T-cell (primary cell): ENCODE measurements around the gene HMGXB4. TPM values are rescaled to one million over a fixed set of nuclear protein-coding genes. Genes with fewer than 3 reads are reported as not detected.
A peak's percentile ranks its signal among the peaks of the same experiment; 100 is the strongest.

Source experiments
- ATAC-seq, 4 experiments: fragments of 200-7000 bp in 3 of 4; fragments of 150-1000 bp in 1 of 4; cut with Tn5 transposase; replicated peaks in 1 of 4; 1 replicate in 3 of 4; 2 replicates in 1 of 4; pipeline ENCODE4 v1.10.0; 2021; ENCODE audit warnings: moderate library complexity in 3 of 4, mild to moderate bottlenecking in 2 of 4, moderate number of reproducible peaks in 1 of 4
- CTCF ChIA-PET, 2 donors: fragments of 300-600 bp; sonication (Branson Sonifier 250); formaldehyde crosslinking; loops; one replicate each; lab custom pipeline; 2022; ENCODE audit warnings: antibody characterized with exemption in 2 of 2; lab: Charles Lee
- POLR2A ChIA-PET, 2 donors: fragments of 300-600 bp; sonication (Branson Sonifier 250); formaldehyde crosslinking; loops; one replicate each; lab custom pipeline; 2022; ENCODE audit warnings: antibody characterized with exemption in 2 of 2; lab: Charles Lee
- DNase-seq, 35 experiments: peaks; one replicate each; pipeline versions ENCODE4 v3.0.0 to v3.0.0-alpha.2; 2013 to 2023
- H3K27ac ChIP-seq: one replicate; pipeline ENCODE4 v1.5.1; 2013; ENCODE audit warnings: low read length
- H3K27me3 ChIP-seq, 2 experiments: replicated peaks in 1 of 2; 1 replicate in 1 of 2; 2 replicates in 1 of 2; pipeline versions ENCODE4 v1.6.1 to v1.7.0; 2013; ENCODE audit warnings: low read length in 1 of 2, mixed read lengths in 1 of 2; ENCODE audit not compliant: control insufficient read depth in 2 of 2, insufficient read depth in 2 of 2; ENCODE audit errors: extremely low read depth in 1 of 2
- H3K36me3 ChIP-seq, 2 donors: 1 replicate in 1 of 2; 2 replicates in 1 of 2; pipeline versions ENCODE4 v1.6.1 to v1.7.0; 2013; ENCODE audit warnings: low read length in 1 of 2; ENCODE audit not compliant: control insufficient read depth in 2 of 2, insufficient read depth in 1 of 2; ENCODE audit errors: extremely low read depth in 1 of 2
- H3K4me1 ChIP-seq, 2 experiments: 1 replicate in 1 of 2; 2 replicates in 1 of 2; pipeline versions ENCODE4 v1.6.1 to v1.7.0; 2013; ENCODE audit warnings: low read length in 2 of 2, mixed read lengths in 1 of 2; ENCODE audit not compliant: insufficient read depth in 2 of 2, control insufficient read depth in 1 of 2; ENCODE audit errors: extremely low read depth in 1 of 2
- H3K4me3 ChIP-seq, 2 donors: 1 replicate in 1 of 2; 2 replicates in 1 of 2; pipeline versions ENCODE4 v1.5.1 to v1.7.0; 2013; ENCODE audit warnings: mild to moderate bottlenecking in 2 of 2, low read length in 1 of 2, moderate library complexity in 1 of 2; ENCODE audit not compliant: control insufficient read depth in 1 of 2; ENCODE audit errors: extremely low read depth in 1 of 2
- H3K9me3 ChIP-seq: 2 replicates; pipeline ENCODE4 v1.7.0; 2013
- H3K27ac Mint-ChIP-seq, 2 donors: one replicate each; pipeline ENCODE4 v1.8.0; 2020 to 2021; ENCODE audit warnings: mild to moderate bottlenecking in 2 of 2, mixed read lengths in 2 of 2
- H3K27me3 Mint-ChIP-seq, 2 donors: one replicate each; pipeline ENCODE4 v1.8.0; 2021 to 2022; ENCODE audit warnings: mixed read lengths in 2 of 2
- H3K36me3 Mint-ChIP-seq: one replicate; pipeline ENCODE4 v1.8.0; 2021; ENCODE audit warnings: mixed read lengths
- H3K4me1 Mint-ChIP-seq, 3 donors: one replicate each; pipeline ENCODE4 v1.8.0; 2020 to 2022; ENCODE audit warnings: mixed read lengths in 3 of 3, mild to moderate bottlenecking in 1 of 3
- H3K4me3 Mint-ChIP-seq, 3 donors: one replicate each; pipeline ENCODE4 v1.8.0; 2020 to 2022; ENCODE audit warnings: mild to moderate bottlenecking in 3 of 3, mixed read lengths in 3 of 3, moderate library complexity in 3 of 3
- H3K9me3 Mint-ChIP-seq, 3 donors: one replicate each; pipeline ENCODE4 v1.8.0; 2020 to 2022; ENCODE audit warnings: mixed read lengths in 3 of 3
- WGBS: methylation state at CpG from one replicate; pipeline ENCODE4 v1.1.5; 2013; ENCODE audit warnings: missing lambda C conversion rate; ENCODE audit not compliant: insufficient coverage; 5-methylcytosine and 5-hydroxymethylcytosine counted together
- total RNA-seq, 35 experiments: library from RNA in 6 of 35; stranded (reverse) in 6 of 35; fragments of 120-200 nt in 1 of 35; gene quantifications; one replicate each; pipeline versions ENCODE4 v1.2.1 to v1.2.4 and lab custom pipeline; 2013 to 2026

The HMGXB4 gene
- total RNA-seq, 5 donors from 2014 or later (not counting 1 experiment from before 2014, with no cell fraction given), result 20.5 to 39.2 (median 21.1) TPM

DNA sequence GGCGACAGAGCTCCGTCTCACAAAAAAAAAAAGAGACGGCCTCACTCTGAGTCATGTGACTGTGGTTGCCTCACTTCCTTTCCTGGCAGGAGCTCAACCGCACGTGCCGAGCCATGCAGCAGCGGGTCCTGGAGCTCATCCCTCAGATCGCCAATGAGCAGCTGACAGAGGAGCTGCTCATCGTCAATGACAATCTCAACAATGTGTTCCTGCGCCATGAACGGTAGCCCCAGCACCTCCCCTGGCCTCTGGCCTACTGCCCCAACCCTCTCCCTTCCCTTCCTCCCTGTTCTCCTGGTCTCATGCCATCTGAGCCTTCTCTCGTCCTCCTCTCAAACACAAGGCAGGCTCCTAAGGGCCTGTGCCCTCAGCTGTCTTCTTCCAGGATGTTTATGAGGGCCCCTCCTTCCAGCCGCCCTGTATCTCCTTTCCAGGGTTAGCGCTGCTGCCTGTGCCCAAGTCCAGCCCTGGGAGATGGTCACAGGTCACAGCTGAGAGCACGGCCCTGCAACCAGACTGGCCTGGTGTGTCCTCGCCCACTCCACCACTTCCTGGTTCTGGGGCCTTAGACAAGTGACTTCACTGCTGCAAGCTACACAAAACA lies 73.1 kb downstream of the HMGXB4 start:
- Mint-ChIP-seq H3K4me1 (peaks cover 23 to 49% (median 38%) of the 10 kb centered on the region in 3 donors), H3K9me3 (no peaks in the 10 kb centered on the region), H3K4me3 (peak overlapping the region; percentile 35 to 68 (median 49)), H3K36me3 (peaks cover 47% of the 10 kb centered on the region), H3K27me3 (no peaks in the 10 kb centered on the region), H3K27ac (peak overlapping the region; percentile 88 to 95)
- Histone ChIP-seq H3K4me3 (peak overlapping the region in 1 of 2 donors; percentile 44), H3K36me3 (peaks cover 28 to 64% of the 10 kb centered on the region in 2 donors), H3K9me3 (no peaks in the 10 kb centered on the region), H3K27me3 (no peaks in the 10 kb centered on the region), H3K4me1 (peaks cover 18 to 40% of the 10 kb centered on the region in 2 experiments), H3K27ac (peak overlapping the region; percentile 48)
- ATAC-seq (peak; percentile 63 to 82 (median 80)), DNase-seq (peak in 34 of 35 experiments; percentile 16 to 68 (median 37))
- 11% methylated on average over 13 of the region's 16 CpGs for WGBS
- ChIA-PET POLR2A (interaction anchor here (0.5 to 1.6 kb wide), 7 partner anchors 12 to 1199 kb away, joined by 3 to 8 read pairs (median 4); partner anchors contain the start of genes EIF3D (in 1 of the 2) and TOM1 (in 1 of the 2)), CTCF (interaction anchor here in 1 of 2 donors (0.6 to 0.9 kb wide), 5 partner anchors 40 to 1100 kb away, joined by 3 to 11 read pairs (median 4); no protein-coding TSS in a partner anchor)

- peaks cover 28 to 56% (median 42%) of the 10 kb centered on the region in 3 donors for H3K4me1 Mint-ChIP-seq
- Histone ChIP-seq H3K4me1 (peaks cover 18 to 48% of the 10 kb centered on the region in 2 experiments), H3K4me3 (no peak overlapping the region), H3K36me3 (peaks cover 27 to 61% of the 10 kb centered on the region in 2 donors), H3K27me3 (no peaks in the 10 kb centered on the region), H3K9me3 (no peaks in the 10 kb centered on the region), H3K27ac (no peak overlapping the region)
- ChIA-PET CTCF (no interaction called here), POLR2A (interaction anchor here in 1 of 2 donors (0.6 kb wide), 1 partner anchor 46 kb away, joined by 3 read pairs; no protein-coding TSS in a partner anchor)
- peaks cover 40% of the 10 kb centered on the region for H3K36me3 Mint-ChIP-seq
- no peak overlapping the region for H3K4me3 Mint-ChIP-seq
- no peak overlapping the region for H3K27ac Mint-ChIP-seq
- no peaks in the 10 kb centered on the region for H3K27me3 Mint-ChIP-seq
- DNase-seq (no peak), ATAC-seq (no peak)
- WGBS, result 90% methylated on average over 5 of the region's 6 CpGs
- no peaks in the 10 kb centered on the region for H3K9me3 Mint-ChIP-seq
Observed at GRCh38 chr22:35332278-35332677, 75.0 kb downstream of the HMGXB4 start.

DNA sequence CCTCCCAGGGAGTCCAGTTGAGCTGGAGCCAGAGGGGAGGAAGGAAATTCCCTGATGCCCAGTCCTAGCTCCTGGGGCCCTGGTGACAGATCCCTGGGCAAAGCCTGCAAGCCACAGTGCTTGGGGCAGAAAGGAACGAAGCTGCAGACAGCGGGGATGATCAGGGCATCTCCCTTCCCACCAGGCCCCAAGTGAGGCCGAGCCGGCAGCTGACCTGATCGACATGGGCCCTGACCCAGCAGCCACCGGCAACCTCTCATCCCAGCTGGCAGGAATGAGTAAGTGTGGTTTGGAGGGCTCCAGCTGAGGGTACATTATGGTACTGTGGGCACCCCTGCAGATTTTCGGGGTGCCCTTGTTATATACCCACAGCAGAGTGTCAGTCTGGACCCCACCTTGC lies 75.9 kb downstream of the HMGXB4 start:
- H3K4me3 Mint-ChIP-seq, result no peak overlapping the region
- peaks cover 28 to 52% (median 37%) of the 10 kb centered on the region in 3 donors for H3K4me1 Mint-ChIP-seq
- 87% methylated on average over 3 of the region's 7 CpGs for WGBS
- no peak overlapping the region for H3K4me3 ChIP-seq
- POLR2A ChIA-PET, result no interaction called here
- H3K4me1 ChIP-seq, result peaks cover 18 to 42% of the 10 kb centered on the region in 2 experiments
- DNase-seq, result no peak
- H3K27ac Mint-ChIP-seq, result peak overlapping the region in 1 of 2 donors; percentile 44
- no peaks in the 10 kb centered on the region for H3K9me3 Mint-ChIP-seq
- H3K36me3 ChIP-seq, result peaks cover 23 to 61% of the 10 kb centered on the region in 2 donors
- CTCF ChIA-PET, result interaction anchor here in 1 of 2 donors (0.6 kb wide), 1 partner anchor 946 kb away, joined by 6 read pairs; no protein-coding TSS in a partner anchor
- H3K9me3 ChIP-seq, result no peaks in the 10 kb centered on the region
- ATAC-seq, result no peak
- H3K27me3 Mint-ChIP-seq, result no peaks in the 10 kb centered on the region
- no peak overlapping the region for H3K27ac ChIP-seq
- no peaks in the 10 kb centered on the region for H3K27me3 ChIP-seq
- peaks cover 34% of the 10 kb centered on the region for H3K36me3 Mint-ChIP-seq

DNA sequence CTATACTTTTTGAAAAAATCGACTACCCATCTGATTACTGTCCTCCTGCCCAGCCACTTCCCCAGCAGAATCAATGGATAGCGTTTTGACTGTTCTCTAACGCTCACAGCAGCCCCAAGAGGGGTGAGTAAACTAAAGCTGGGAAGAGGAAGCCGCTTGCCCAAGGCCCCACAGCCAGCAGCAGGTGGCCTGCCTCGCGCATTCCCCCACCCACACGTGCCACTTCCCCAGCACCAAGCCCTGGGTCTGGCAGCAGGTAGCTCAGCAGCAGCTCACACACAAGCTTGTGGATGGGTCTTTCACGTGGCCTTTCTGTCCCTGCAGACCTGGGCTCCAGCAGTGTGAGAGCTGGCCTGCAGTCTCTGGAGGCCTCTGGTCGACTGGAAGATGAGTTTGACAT lies 76.7 kb downstream of the HMGXB4 start:
- DNase-seq (peak in 1 of 35 experiments; percentile 21), ATAC-seq (no peak)
- Mint-ChIP-seq H3K4me3 (no peak overlapping the region), H3K27me3 (no peaks in the 10 kb centered on the region), H3K4me1 (peaks cover 27 to 48% (median 33%) of the 10 kb centered on the region in 3 donors), H3K9me3 (no peaks in the 10 kb centered on the region), H3K27ac (peak overlapping the region; percentile 2 to 19), H3K36me3 (peaks cover 33% of the 10 kb centered on the region)
- ChIA-PET CTCF (no interaction called here), POLR2A (no interaction called here)
- Histone ChIP-seq H3K4me1 (peaks cover 18 to 36% of the 10 kb centered on the region in 2 experiments), H3K4me3 (no peak overlapping the region), H3K27ac (no peak overlapping the region), H3K27me3 (no peaks in the 10 kb centered on the region), H3K36me3 (peaks cover 15 to 66% of the 10 kb centered on the region in 2 donors), H3K9me3 (no peaks in the 10 kb centered on the region)
- WGBS, result 35% methylated on average over 3 of the region's 9 CpGs

GRCh38 chr22:35335468-35335867 lies 78.2 kb downstream of the HMGXB4 start:
- Histone ChIP-seq H3K27me3 (no peaks in the 10 kb centered on the region), H3K9me3 (no peaks in the 10 kb centered on the region), H3K4me1 (peaks cover 7 to 23% of the 10 kb centered on the region in 2 experiments), H3K36me3 (peaks cover 14 to 73% of the 10 kb centered on the region in 2 donors), H3K4me3 (no peak overlapping the region), H3K27ac (no peak overlapping the region)
- WGBS, result 91% methylated on average over 6 of the region's 7 CpGs
- POLR2A ChIA-PET, result no interaction called here
- Mint-ChIP-seq H3K9me3 (no peaks in the 10 kb centered on the region), H3K4me3 (no peak overlapping the region), H3K27me3 (no peaks in the 10 kb centered on the region), H3K27ac (peak overlapping the region in 1 of 2 donors; percentile 28), H3K36me3 (peaks cover 37% of the 10 kb centered on the region), H3K4me1 (peaks cover 15 to 33% (median 19%) of the 10 kb centered on the region in 3 donors)
- ATAC-seq (peak in 1 of 4 experiments; percentile 3), DNase-seq (no peak)
- CTCF ChIA-PET, result interaction anchor here in 1 of 2 donors (0.6 kb wide), 1 partner anchor 25 kb away, joined by 3 read pairs; no protein-coding TSS in a partner anchor

- peaks cover 21 to 78% of the 10 kb centered on the region in 2 donors for H3K36me3 ChIP-seq
- Mint-ChIP-seq H3K27me3 (no peaks in the 10 kb centered on the region), H3K27ac (peak overlapping the region in 1 of 2 donors; percentile 27), H3K4me1 (peaks cover 8 to 27% (median 16%) of the 10 kb centered on the region in 3 donors), H3K9me3 (no peaks in the 10 kb centered on the region), H3K36me3 (peaks cover 43% of the 10 kb centered on the region), H3K4me3 (no peak overlapping the region)
- CTCF ChIA-PET, result interaction anchor here in 1 of 2 donors (0.6 kb wide), 1 partner anchor 25 kb away, joined by 3 read pairs; no protein-coding TSS in a partner anchor
- ATAC-seq, result peak in 3 of 4 experiments; percentile 13 to 44 (median 40)
- no peaks in the 10 kb centered on the region for H3K27me3 ChIP-seq
- DNase-seq, result no peak
- no peak overlapping the region for H3K27ac ChIP-seq
- peaks cover 4 to 20% of the 10 kb centered on the region in 2 experiments for H3K4me1 ChIP-seq
- WGBS, result 89% methylated on average over 12 of the region's 12 CpGs
- H3K9me3 ChIP-seq, result no peaks in the 10 kb centered on the region
- POLR2A ChIA-PET, result interaction anchor here in 1 of 2 donors (0.6 kb wide), 1 partner anchor 138 kb away, joined by 4 read pairs; no protein-coding TSS in a partner anchor
- H3K4me3 ChIP-seq, result no peak overlapping the region
Observed at GRCh38 chr22:35335936-35336781, 78.9 kb downstream of the HMGXB4 start.
